ENCODE data around the gene PXDN. TPM values are rescaled to one million over a fixed set of nuclear protein-coding genes. Genes with fewer than 3 reads are reported as not detected.
"Not testable (repeated sequence)": the region's sequence is repeated elsewhere in the genome, so short reads cannot be mapped to it uniquely, and the experiment has no call there.

Gene PXDN
- total RNA-seq, 2 experiments from 2014 or later, result 0.86 to 1.8 TPM

- no peak for ATAC-seq (ENCODE audit: low read depth)
- H3K4me1 Mint-ChIP-seq, result peaks cover 3% of the 10 kb centered on the region
- no peaks in the 10 kb centered on the region for H3K36me3 Mint-ChIP-seq
- no peaks in the 10 kb centered on the region for H3K9me3 Mint-ChIP-seq
- H3K4me3 Mint-ChIP-seq, result no peak overlapping the region
- POLR2A ChIA-PET, result no interaction called here
- peaks cover 19% of the 10 kb centered on the region for H3K27me3 Mint-ChIP-seq
- DNase-seq, result no peak
- H3K27ac Mint-ChIP-seq, result no peak overlapping the region
Observed at GRCh38 chr2:1738163-1738562, 6.2 kb downstream of the PXDN start.

GRCh38 chr2:1736997-1737480, 7.3 kb downstream of the PXDN start:
- no peak overlapping the region for H3K4me3 Mint-ChIP-seq
- H3K36me3 Mint-ChIP-seq, result no peaks in the 10 kb centered on the region
- peaks cover 10% of the 10 kb centered on the region for H3K27me3 Mint-ChIP-seq
- no peaks in the 10 kb centered on the region for H3K4me1 Mint-ChIP-seq
- ATAC-seq (ENCODE audit: low read depth) (no peak), DNase-seq (no peak)
- no peaks in the 10 kb centered on the region for H3K9me3 Mint-ChIP-seq
- POLR2A ChIA-PET, result no interaction called here
- no peak overlapping the region for H3K27ac Mint-ChIP-seq

GRCh38 chr2:1736045-1736444, 8.3 kb downstream of the PXDN start:
- Mint-ChIP-seq H3K27ac (no peak overlapping the region), H3K9me3 (no peaks in the 10 kb centered on the region), H3K36me3 (no peaks in the 10 kb centered on the region), H3K4me1 (no peaks in the 10 kb centered on the region), H3K27me3 (peaks cover 4% of the 10 kb centered on the region), H3K4me3 (no peak overlapping the region)
- DNase-seq (no peak), ATAC-seq (ENCODE audit: low read depth) (no peak)
- POLR2A ChIA-PET, result no interaction called here

- H3K9me3 Mint-ChIP-seq; H3K36me3 Mint-ChIP-seq; H3K4me3 Mint-ChIP-seq; ATAC-seq (ENCODE audit: low read depth); H3K27me3 Mint-ChIP-seq; H3K27ac Mint-ChIP-seq; POLR2A ChIA-PET; H3K4me1 Mint-ChIP-seq: not testable (repeated sequence)
- DNase-seq, result peak; percentile 9
Observed at GRCh38 chr2:1733298-1733697, 11.0 kb downstream of the PXDN start.

- no peaks in the 10 kb centered on the region for H3K9me3 Mint-ChIP-seq
- H3K36me3 Mint-ChIP-seq, result no peaks in the 10 kb centered on the region
- no peak overlapping the region for H3K4me3 Mint-ChIP-seq
- peak; percentile 2 for DNase-seq
- no peak for ATAC-seq (ENCODE audit: low read depth)
- POLR2A ChIA-PET, result no interaction called here
- H3K4me1 Mint-ChIP-seq, result no peaks in the 10 kb centered on the region
- peaks cover 3% of the 10 kb centered on the region for H3K27me3 Mint-ChIP-seq
- H3K27ac Mint-ChIP-seq, result no peak overlapping the region
Observed at GRCh38 chr2:1731963-1732768, 12.1 kb downstream of the PXDN start.

- ATAC-seq (ENCODE audit: low read depth) (no peak), DNase-seq (no peak)
- H3K36me3 Mint-ChIP-seq, result no peaks in the 10 kb centered on the region
- H3K27me3 Mint-ChIP-seq, result peaks cover 3% of the 10 kb centered on the region
- POLR2A ChIA-PET, result no interaction called here
- H3K4me1 Mint-ChIP-seq, result no peaks in the 10 kb centered on the region
- H3K27ac Mint-ChIP-seq, result no peak overlapping the region
- H3K9me3 Mint-ChIP-seq, result no peaks in the 10 kb centered on the region
- H3K4me3 Mint-ChIP-seq, result no peak overlapping the region
Observed at GRCh38 chr2:1731447-1731962, 12.8 kb downstream of the PXDN start.

GRCh38 chr2:1730015-1730927, 14.0 kb downstream of the PXDN start:
- H3K27ac Mint-ChIP-seq, result no peak overlapping the region
- no peaks in the 10 kb centered on the region for H3K4me1 Mint-ChIP-seq
- no peak overlapping the region for H3K4me3 Mint-ChIP-seq
- H3K9me3 Mint-ChIP-seq, result no peaks in the 10 kb centered on the region
- ATAC-seq (ENCODE audit: low read depth) (no peak), DNase-seq (peak; percentile 1)
- POLR2A ChIA-PET, result no interaction called here
- H3K27me3 Mint-ChIP-seq, result peaks cover 3% of the 10 kb centered on the region
- no peaks in the 10 kb centered on the region for H3K36me3 Mint-ChIP-seq

- no peak for DNase-seq
Observed at GRCh38 chr2:1729242-1729641, 15.1 kb downstream of the PXDN start.

GRCh38 chr2:1728821-1729220, 15.5 kb downstream of the PXDN start:
- Mint-ChIP-seq H3K4me3 (no peak overlapping the region), H3K4me1 (no peaks in the 10 kb centered on the region), H3K9me3 (no peaks in the 10 kb centered on the region), H3K27ac (no peak overlapping the region), H3K36me3 (no peaks in the 10 kb centered on the region), H3K27me3 (peaks cover 3% of the 10 kb centered on the region)
- DNase-seq (no peak), ATAC-seq (ENCODE audit: low read depth) (no peak)
- POLR2A ChIA-PET, result no interaction called here

More at GRCh38 chr2:1729242-1729641, 15.1 kb downstream of the PXDN start:
- Mint-ChIP-seq H3K27ac (no peak overlapping the region), H3K4me1 (no peaks in the 10 kb centered on the region), H3K27me3 (peaks cover 3% of the 10 kb centered on the region), H3K9me3 (no peaks in the 10 kb centered on the region), H3K4me3 (no peak overlapping the region), H3K36me3 (no peaks in the 10 kb centered on the region)
- POLR2A ChIA-PET, result no interaction called here
- ATAC-seq (ENCODE audit: low read depth), result no peak

GRCh38 chr2:1727796-1728474, 16.4 kb downstream of the PXDN start:
- POLR2A ChIA-PET, result no interaction called here
- H3K4me1 Mint-ChIP-seq, result no peaks in the 10 kb centered on the region
- no peaks in the 10 kb centered on the region for H3K9me3 Mint-ChIP-seq
- ATAC-seq (ENCODE audit: low read depth), result no peak
- no peak for DNase-seq
- H3K27me3 Mint-ChIP-seq, result peaks cover 3% of the 10 kb centered on the region
- H3K36me3 Mint-ChIP-seq, result no peaks in the 10 kb centered on the region
- H3K4me3 Mint-ChIP-seq, result no peak overlapping the region
- H3K27ac Mint-ChIP-seq, result no peak overlapping the region

GRCh38 chr2:1727101-1727771, 17.1 kb downstream of the PXDN start:
- DNase-seq (no peak), ATAC-seq (ENCODE audit: low read depth) (no peak)
- POLR2A ChIA-PET, result no interaction called here
- no peaks in the 10 kb centered on the region for H3K4me1 Mint-ChIP-seq
- no peaks in the 10 kb centered on the region for H3K9me3 Mint-ChIP-seq
- H3K36me3 Mint-ChIP-seq, result no peaks in the 10 kb centered on the region
- H3K27ac Mint-ChIP-seq, result no peak overlapping the region
- peaks cover 3% of the 10 kb centered on the region for H3K27me3 Mint-ChIP-seq
- no peak overlapping the region for H3K4me3 Mint-ChIP-seq

GRCh38 chr2:1726558-1726957, 17.8 kb downstream of the PXDN start:
- DNase-seq (no peak), ATAC-seq (ENCODE audit: low read depth) (no peak)
- POLR2A ChIA-PET, result no interaction called here
- H3K9me3 Mint-ChIP-seq, result no peaks in the 10 kb centered on the region
- no peaks in the 10 kb centered on the region for H3K27me3 Mint-ChIP-seq
- H3K4me1 Mint-ChIP-seq, result no peaks in the 10 kb centered on the region
- H3K4me3 Mint-ChIP-seq, result no peak overlapping the region
- H3K36me3 Mint-ChIP-seq, result no peaks in the 10 kb centered on the region
- no peak overlapping the region for H3K27ac Mint-ChIP-seq

- H3K4me3 Mint-ChIP-seq; POLR2A ChIA-PET; H3K27me3 Mint-ChIP-seq; H3K9me3 Mint-ChIP-seq; H3K36me3 Mint-ChIP-seq; H3K27ac Mint-ChIP-seq; ATAC-seq (ENCODE audit: low read depth); DNase-seq; H3K4me1 Mint-ChIP-seq: not testable (repeated sequence)
Observed at GRCh38 chr2:1724351-1724750, 20.0 kb downstream of the PXDN start.

Data from activated naive CD8-positive, alpha-beta T cell treated with anti-CD3 and anti-CD28 coated beads, Interleukin-2, amount 10 ng/mL, durations not matched to agents 7 days and 5 days (primary cell).